Testis (tissue), 2 donors: ENCODE data around the gene CMPK1.

Source experiments
- CTCF ChIP-seq, 3 experiments: fragments of 450-650 bp in 2 of 3; fragments of 200-600 bp in 1 of 3; sonication (generic) in 1 of 3; IDR thresholded peaks; one replicate each; pipeline ENCODE4 v1.5.1; 2016 to 2019; ENCODE audit warnings: antibody characterized with exemption in 3 of 3, mild to moderate bottlenecking in 2 of 3, moderate library complexity in 1 of 3
- POLR2A ChIP-seq: fragments of 450-650 bp; IDR thresholded peaks from one replicate; pipeline ENCODE4 v1.6.1; 2017; ENCODE audit warnings: antibody characterized with exemption, mild to moderate bottlenecking, moderate library complexity

GRCh38 chr1:47338249-47339077 lies 4.9 kb downstream of the CMPK1 start:
- TF ChIP-seq CTCF (IDR thresholded peaks at IDR 0.05) (no peak), POLR2A (no peak)
